GM12878 (cell line): Measurements from ENCODE around the gene UBASH3A. TPM values are rescaled to one million over a fixed set of nuclear protein-coding genes. Genes with fewer than 3 reads are reported as not detected.

Experiments used
- ATAC-seq: fragments of 200-7000 bp; cut with Tn5 transposase; 3 replicates; pipeline ENCODE4 v1.9.1; 2020; ENCODE audit warnings: mild to moderate bottlenecking, moderate library complexity
- BruUV-seq: library from RNA; stranded (reverse); fragments of 400-500 nt; replicated peaks from 2 replicates; lab custom pipeline; 2021; lab: Mats Ljungman, UMichigan
- CTCF ChIA-PET: fragments of 300-600 bp; sonication (Branson Sonifier 250); formaldehyde crosslinking; extraction: SDS; loops from one replicate; lab custom pipeline; 2021; ENCODE audit warnings: inconsistent platforms; lab: Yijun Ruan, JAX
- POLR2A ChIA-PET: fragments of 350-600 bp; formaldehyde crosslinking; extraction: SDS; loops from one replicate; lab custom pipeline; 2021; ENCODE audit warnings: inconsistent platforms; lab: Charles Lee
- RAD21 ChIA-PET: fragments of 300-600 bp; sonication (Branson Sonifier 250); formaldehyde crosslinking; loops from one replicate; lab custom pipeline; 2023; ENCODE audit warnings: antibody characterized with exemption; ENCODE audit not compliant: unreplicated experiment; lab: Charles Lee
- SMC1A ChIA-PET: fragments of 300-600 bp; sonication (Branson Sonifier 250); formaldehyde crosslinking; loops from one replicate; lab custom pipeline; 2023; ENCODE audit not compliant: unreplicated experiment, uncharacterized antibody; lab: Charles Lee
- DNase-seq: peaks from one replicate; pipeline ENCODE4 v3.0.0-alpha.2; 2011; ENCODE audit warnings: low read depth, low spot score
- FAIRE-seq: peaks from 3 replicates; lab custom pipeline; 2011; peaks lifted over from hg19 to GRCh38; lab: Jason Lieb, UNC
- H2AFZ ChIP-seq: 2 replicates; pipeline ENCODE4 v1.6.0; 2011; ENCODE audit warnings: low read depth, low read length, control low read depth; ENCODE audit not compliant: control insufficient read depth
- H3K27ac ChIP-seq: 2 replicates; pipeline ENCODE4 v1.5.1; 2011; ENCODE audit warnings: control low read depth; ENCODE audit not compliant: control insufficient read depth, insufficient read depth
- H3K27me3 ChIP-seq, 2 experiments: replicated peaks in 1 of 2; 2 replicates each; pipeline versions ENCODE4 v1.6.0 to v1.6.1; 2011; ENCODE audit warnings: low read length in 1 of 2; ENCODE audit not compliant: control insufficient read depth in 2 of 2, insufficient read depth in 2 of 2
- H3K36me3 ChIP-seq, 2 experiments: 2 replicates each; pipeline ENCODE4 v1.5.1; 2011; ENCODE audit warnings: low read length in 1 of 2; ENCODE audit not compliant: control insufficient read depth in 2 of 2, insufficient read depth in 2 of 2
- H3K4me1 ChIP-seq: 2 replicates; pipeline ENCODE4 v1.6.1; 2011; ENCODE audit warnings: mild to moderate bottlenecking, low read length, moderate library complexity, mixed read lengths; ENCODE audit not compliant: control insufficient read depth, insufficient read depth
- H3K4me2 ChIP-seq: 2 replicates; pipeline ENCODE4 v1.6.0; 2011; ENCODE audit warnings: control low read depth; ENCODE audit not compliant: control insufficient read depth, insufficient read depth
- H3K4me3 ChIP-seq: fragments of 200-600 bp; sonication (generic); 2 replicates; pipeline ENCODE4 v1.5.1; 2016
- H3K79me2 ChIP-seq: 2 replicates; pipeline ENCODE4 v1.6.0; 2011; ENCODE audit warnings: low read length; ENCODE audit not compliant: control insufficient read depth, insufficient read depth
- H3K9ac ChIP-seq: 2 replicates; pipeline ENCODE4 v1.8.0; 2011; ENCODE audit warnings: low read length, control low read depth, mixed read lengths; ENCODE audit not compliant: control insufficient read depth, insufficient read depth
- H3K9me3 ChIP-seq: replicated peaks from 3 replicates; pipeline ENCODE4 v1.5.1; 2011; ENCODE audit warnings: mild to moderate bottlenecking, low read length; ENCODE audit not compliant: control insufficient read depth, insufficient read depth
- H4K20me1 ChIP-seq: 2 replicates; pipeline ENCODE4 v1.6.0; 2011; ENCODE audit not compliant: control insufficient read depth, insufficient read depth
- CBX5 ChIP-seq: sonication (generic); IDR thresholded peaks from 2 replicates; pipeline ENCODE4 v1.6.1; 2016; ENCODE audit warnings: low read depth, moderate library complexity, mild to moderate bottlenecking, inconsistent platforms
- CTCF ChIP-seq, 3 experiments: IDR thresholded peaks in 2 of 3; conservative IDR thresholded peaks in 1 of 3; 2 replicates each; pipeline ENCODE4 v1.5.1; 2011; ENCODE audit warnings: low read depth in 3 of 3, low read length in 3 of 3, mild to moderate bottlenecking in 3 of 3, control low read depth in 2 of 3, moderate library complexity in 2 of 3, inconsistent platforms in 1 of 3, mixed read lengths in 1 of 3; ENCODE audit not compliant: control insufficient read depth in 2 of 3, insufficient read depth in 1 of 3; ENCODE audit errors: extremely low read depth in 1 of 3
- HCFC1 ChIP-seq: fragments of 150-350 bp; IDR thresholded peaks from 2 replicates; pipeline ENCODE4 v1.6.1; 2014; ENCODE audit warnings: low read length
- RAD21 ChIP-seq: IDR thresholded peaks from 2 replicates; pipeline ENCODE4 v1.6.1; 2011; ENCODE audit warnings: mild to moderate bottlenecking, low read depth, low read length, moderate library complexity; ENCODE audit not compliant: insufficient read depth
- RAD51 ChIP-seq: fragments of 450-650 bp; IDR thresholded peaks from 2 replicates; pipeline ENCODE4 v1.6.1; 2016; ENCODE audit warnings: moderate library complexity, mild to moderate bottlenecking, inconsistent platforms
- SMARCA5 ChIP-seq: fragments of 450-650 bp; IDR thresholded peaks from 2 replicates; pipeline ENCODE4 v1.6.1; 2017; ENCODE audit warnings: mild to moderate bottlenecking
- USF2 ChIP-seq: IDR thresholded peaks from 2 replicates; pipeline ENCODE4 v1.6.1; 2011; ENCODE audit warnings: low read depth, low read length, improper control_type of control experiment, borderline replicate concordance
- WGBS: methylation state at CpG from one replicate; pipeline ENCODE4 v1.1.6; 2016; ENCODE audit warnings: low lambda C conversion rate; ENCODE audit not compliant: insufficient replicate concordance, insufficient coverage; ENCODE audit errors: missing lambda C conversion rate; 5-methylcytosine and 5-hydroxymethylcytosine counted together
- in situ Hi-C: fragments of 300-500 bp; cut with MboI; formaldehyde crosslinking; loops from 9 replicates; pipeline ENCODE4 v1.14.3; 2018; ENCODE audit warnings: mixed read lengths
- intact Hi-C: fragments of 100-400 bp; cut with micrococcal nuclease; formaldehyde crosslinking; loops from one replicate; pipeline ENCODE4 v1.14.2; 2022; ENCODE audit not compliant: unreplicated experiment
- polyA plus RNA-seq, 11 experiments: library from polyadenylated mRNA; depleted of rRNA in 4 of 11; unstranded in 6 of 11; stranded (reverse) in 5 of 11; fragments of >200 nt; fragmentation: Nextera tagmentation in 4 of 11; fragmentation: Illumina TruSeq in 1 of 11; extraction: Ambion mirVana in 4 of 11; extraction: Trizol in 1 of 11; gene quantifications; 1 replicate in 1 of 11; 2 replicates in 10 of 11; pipeline versions ENCODE4 v1.2.1 to v1.2.3, GENCODE V29; 2011 to 2016; ENCODE audit warnings: inconsistent platforms in 2 of 11, missing spikeins in 2 of 11, low read depth in 1 of 11
- total RNA-seq, 4 experiments: library from RNA; depleted of rRNA in 3 of 4; stranded (reverse); fragments of >200 nt in 3 of 4; fragmentation: Illumina TruSeq in 1 of 4; extraction: Trizol in 1 of 4; gene quantifications; 2 replicates each; pipeline versions ENCODE4 v1.2.1 to v1.2.3, GENCODE V29; 2013 to 2021

UBASH3A gene
- total and polyA plus RNA-seq, 10 of the 15 experiments (the other 5 are each of a cell fraction or from before 2014, with no cell fraction given), result 0.04 to 0.39 (median 0.23) TPM; not detected in 1

DNA sequence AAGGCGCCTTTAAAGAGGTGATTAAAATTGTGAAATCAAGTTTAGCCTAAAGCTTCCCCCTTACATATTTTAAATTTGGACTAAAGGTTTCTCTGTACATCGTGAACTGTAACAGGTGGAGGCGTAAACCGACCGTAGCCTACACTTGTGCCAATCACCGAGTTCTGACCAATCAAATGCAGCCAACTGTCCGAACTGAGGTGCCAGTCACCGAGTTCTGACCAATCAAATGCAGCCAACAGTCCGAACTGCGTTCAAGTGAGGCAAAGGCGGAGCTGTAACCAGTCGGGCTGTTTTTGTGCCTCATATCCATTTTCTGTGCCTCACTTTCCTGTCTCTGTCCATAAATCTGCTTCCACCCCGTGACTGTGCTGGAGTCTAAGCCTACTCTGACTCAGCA is 44.8 kb upstream of the UBASH3A start (continued):
- no peak for TF ChIP-seq RAD51

GRCh38 chr21:42360317-42360716 is 43.4 kb upstream of the UBASH3A start:
- Histone ChIP-seq H4K20me1 (no peaks in the 10 kb centered on the region), H3K4me3 (no peak overlapping the region), H3K4me2 (no peak overlapping the region), H3K27ac (no peak overlapping the region), H3K36me3 (no peaks in the 10 kb centered on the region), H2AFZ (no peak overlapping the region), H3K9ac (no peak overlapping the region), H3K79me2 (no peaks in the 10 kb centered on the region), H3K9me3 (peaks cover 13% of the 10 kb centered on the region), H3K4me1 (peaks cover 11% of the 10 kb centered on the region), H3K27me3 (no peaks in the 10 kb centered on the region; a peak in 2 of 4 replicates)
- TF ChIP-seq CTCF (IDR thresholded peaks at IDR 0.05 in 2 of 3, conservative IDR thresholded peaks at IDR 0.05 in 1 of 3; ENCODE audit: control insufficient read depth in 2 of 3, extremely low read depth in 1 of 3, insufficient read depth in 1 of 3, low read depth in 3 of 3, low read length in 3 of 3) (peak; percentile 5 to 19 (median 16); a peak in 2 of 6 replicates), HCFC1 (no peak), CBX5 (peak; percentile 65; the same call in 1 of the 2 replicates), USF2 (no peak), RAD21 (peak; percentile 50), SMARCA5 (peak; percentile 71; the same call in 1 of the 2 replicates)
- ChIA-PET CTCF (interaction anchor here (0.9 to 1.8 kb wide), 6 partner anchors 24 to 176 kb away, joined by 3 to 7 read pairs (median 3); no protein-coding TSS in a partner anchor), POLR2A (no interaction called here), RAD21 (interaction anchor here (1.2 kb wide), 1 partner anchor 81 kb away, joined by 3 read pairs; no protein-coding TSS in a partner anchor), SMC1A (interaction anchor here (0.9 to 1.3 kb wide), 4 partner anchors 18 to 176 kb away, joined by 3 to 6 read pairs (median 4); no protein-coding TSS in a partner anchor)
- in situ Hi-C loops, result no loop called here
- FAIRE-seq, result no peak
- BruUV-seq, result no TSS peak
- intact Hi-C loops, result no loop called here
- DNase-seq, result no peak
- ATAC-seq, result no peak
- WGBS, result 50% methylated on average over 2 of the region's 2 CpGs
